PFSK-1 (cell line): ENCODE measurements around the gene ELOVL1.
A peak's percentile ranks its signal among the peaks of the same experiment; 100 is the strongest.

ENCODE experiments used
- POLR2AphosphoS5 ChIP-seq: IDR thresholded peaks from 2 replicates; pipeline ENCODE4 v1.6.1; 2012; ENCODE audit warnings: low read depth, mild to moderate bottlenecking, control low read depth, low read length, moderate library complexity
- TAF1 ChIP-seq: IDR thresholded peaks from 2 replicates; pipeline ENCODE4 v1.6.1; 2012; ENCODE audit warnings: low read length, control low read depth, borderline replicate concordance; ENCODE audit not compliant: insufficient read depth
- TF ChIP-seq, protein P1 (sequence below), 2 experiments: IDR thresholded peaks; 2 replicates each; pipeline versions ENCODE4 v1.6.1 to v1.8.0; 2011 to 2012; ENCODE audit warnings: low read depth in 2 of 2, low read length in 2 of 2, control low read depth in 1 of 2, inconsistent platforms in 1 of 2, mild to moderate bottlenecking in 1 of 2, moderate library complexity in 1 of 2; ENCODE audit not compliant: insufficient read depth in 1 of 2

DNA sequence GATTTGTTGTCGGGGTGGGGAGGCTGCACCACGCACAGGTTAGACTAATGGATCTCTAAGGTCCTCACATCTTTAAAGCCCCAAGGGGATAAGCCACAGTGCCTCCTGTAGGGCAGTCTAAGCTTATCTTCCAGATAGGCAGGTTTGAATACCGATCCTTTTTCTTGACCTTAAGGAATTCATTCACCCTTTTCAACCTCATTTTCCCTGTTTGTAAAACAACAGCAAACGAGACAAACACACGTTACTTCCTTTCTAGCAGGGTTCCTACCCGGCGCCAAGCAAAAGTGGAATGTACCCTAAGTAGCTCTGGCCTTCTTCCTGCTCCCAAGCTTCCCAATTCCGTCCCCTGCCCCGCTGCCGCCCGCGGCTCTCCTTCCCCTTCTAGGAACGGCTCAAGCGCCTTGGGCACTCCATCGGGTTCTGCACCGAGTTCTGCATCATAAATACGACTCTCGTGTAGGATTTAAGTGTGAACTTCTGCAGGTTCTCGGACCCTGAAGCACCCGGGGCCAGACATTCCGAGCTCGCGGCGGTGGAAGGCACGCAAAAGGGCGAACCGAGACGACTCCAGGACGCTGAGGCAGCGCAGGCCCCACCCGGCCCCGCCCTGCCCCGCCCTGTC lies 9.6 kb downstream of the ELOVL1 start:
- TF ChIP-seq POLR2AphosphoS5 (peak; percentile 85), TAF1 (no peak)
- TF ChIP-seq, protein P1, sequence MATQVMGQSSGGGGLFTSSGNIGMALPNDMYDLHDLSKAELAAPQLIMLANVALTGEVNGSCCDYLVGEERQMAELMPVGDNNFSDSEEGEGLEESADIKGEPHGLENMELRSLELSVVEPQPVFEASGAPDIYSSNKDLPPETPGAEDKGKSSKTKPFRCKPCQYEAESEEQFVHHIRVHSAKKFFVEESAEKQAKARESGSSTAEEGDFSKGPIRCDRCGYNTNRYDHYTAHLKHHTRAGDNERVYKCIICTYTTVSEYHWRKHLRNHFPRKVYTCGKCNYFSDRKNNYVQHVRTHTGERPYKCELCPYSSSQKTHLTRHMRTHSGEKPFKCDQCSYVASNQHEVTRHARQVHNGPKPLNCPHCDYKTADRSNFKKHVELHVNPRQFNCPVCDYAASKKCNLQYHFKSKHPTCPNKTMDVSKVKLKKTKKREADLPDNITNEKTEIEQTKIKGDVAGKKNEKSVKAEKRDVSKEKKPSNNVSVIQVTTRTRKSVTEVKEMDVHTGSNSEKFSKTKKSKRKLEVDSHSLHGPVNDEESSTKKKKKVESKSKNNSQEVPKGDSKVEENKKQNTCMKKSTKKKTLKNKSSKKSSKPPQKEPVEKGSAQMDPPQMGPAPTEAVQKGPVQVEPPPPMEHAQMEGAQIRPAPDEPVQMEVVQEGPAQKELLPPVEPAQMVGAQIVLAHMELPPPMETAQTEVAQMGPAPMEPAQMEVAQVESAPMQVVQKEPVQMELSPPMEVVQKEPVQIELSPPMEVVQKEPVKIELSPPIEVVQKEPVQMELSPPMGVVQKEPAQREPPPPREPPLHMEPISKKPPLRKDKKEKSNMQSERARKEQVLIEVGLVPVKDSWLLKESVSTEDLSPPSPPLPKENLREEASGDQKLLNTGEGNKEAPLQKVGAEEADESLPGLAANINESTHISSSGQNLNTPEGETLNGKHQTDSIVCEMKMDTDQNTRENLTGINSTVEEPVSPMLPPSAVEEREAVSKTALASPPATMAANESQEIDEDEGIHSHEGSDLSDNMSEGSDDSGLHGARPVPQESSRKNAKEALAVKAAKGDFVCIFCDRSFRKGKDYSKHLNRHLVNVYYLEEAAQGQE (IDR thresholded peaks at IDR 0.05; ENCODE audit: insufficient read depth in 1 of 2, low read depth in 2 of 2, low read length in 2 of 2): no peak
